Trophoblast cell (in vitro differentiated cells and primary cell): ENCODE results near the gene TCP11L2.

Source experiments
- DNase-seq, 2 donors: peaks; one replicate each; pipeline ENCODE4 v3.0.0-alpha.2; 2016
- H2AFZ ChIP-seq: 2 replicates; pipeline ENCODE4 v1.6.1; 2013; ENCODE audit warnings: low read length, moderate library complexity, mild to moderate bottlenecking; ENCODE audit not compliant: insufficient read depth, poor library complexity
- H2AK5ac ChIP-seq: 2 replicates; pipeline ENCODE4 v1.6.1; 2013; ENCODE audit warnings: mild to moderate bottlenecking, low read length
- H2BK120ac ChIP-seq: 2 replicates; pipeline ENCODE4 v1.6.1; 2013; ENCODE audit warnings: low read length, mild to moderate bottlenecking, moderate library complexity; ENCODE audit not compliant: insufficient read depth, poor library complexity
- H2BK12ac ChIP-seq: 2 replicates; pipeline ENCODE4 v1.6.1; 2013; ENCODE audit warnings: mild to moderate bottlenecking, low read length, moderate library complexity
- H2BK5ac ChIP-seq: 2 replicates; pipeline ENCODE4 v1.6.1; 2013; ENCODE audit warnings: low read length, low read depth, moderate library complexity, mild to moderate bottlenecking; ENCODE audit not compliant: poor library complexity
- H3K14ac ChIP-seq: 2 replicates; pipeline ENCODE4 v1.6.1; 2013; ENCODE audit warnings: mild to moderate bottlenecking, low read length
- H3K18ac ChIP-seq: 2 replicates; pipeline ENCODE4 v1.6.1; 2013; ENCODE audit warnings: mild to moderate bottlenecking, low read length
- H3K23ac ChIP-seq: 2 replicates; pipeline ENCODE4 v1.6.1; 2013; ENCODE audit warnings: low read length
- H3K27ac ChIP-seq: 2 replicates; pipeline ENCODE4 v1.5.1; 2013; ENCODE audit warnings: low read depth, mild to moderate bottlenecking, inconsistent platforms, low read length, moderate library complexity
- H3K27me3 ChIP-seq: 2 replicates; pipeline ENCODE4 v1.6.1; 2013; ENCODE audit warnings: inconsistent platforms, mild to moderate bottlenecking, low read length, moderate library complexity; ENCODE audit not compliant: insufficient read depth
- H3K36me3 ChIP-seq, 2 experiments: 1 replicate in 1 of 2; 2 replicates in 1 of 2; pipeline ENCODE4 v1.6.1; 2013; ENCODE audit warnings: low read length in 2 of 2, mild to moderate bottlenecking in 2 of 2, moderate library complexity in 1 of 2; ENCODE audit not compliant: insufficient read depth in 2 of 2, control insufficient read depth in 1 of 2
- H3K4ac ChIP-seq: 2 replicates; pipeline ENCODE4 v1.6.1; 2013; ENCODE audit warnings: low read depth, mild to moderate bottlenecking, low read length, moderate library complexity
- H3K4me1 ChIP-seq, 2 experiments: 1 replicate in 1 of 2; 2 replicates in 1 of 2; pipeline ENCODE4 v1.6.1; 2013; ENCODE audit warnings: low read length in 2 of 2, mild to moderate bottlenecking in 2 of 2, moderate library complexity in 1 of 2; ENCODE audit not compliant: insufficient read depth in 2 of 2, control insufficient read depth in 1 of 2
- H3K4me2 ChIP-seq: 2 replicates; pipeline ENCODE4 v1.6.1; 2013; ENCODE audit warnings: inconsistent platforms, mild to moderate bottlenecking, low read length, moderate library complexity
- H3K4me3 ChIP-seq: 2 replicates; pipeline ENCODE4 v1.5.1; 2013; ENCODE audit warnings: mild to moderate bottlenecking, low read depth, low read length, inconsistent platforms
- H3K79me1 ChIP-seq: one replicate; pipeline ENCODE4 v1.6.1; 2013; ENCODE audit warnings: low read length
- H3K79me2 ChIP-seq: 2 replicates; pipeline ENCODE4 v1.6.1; 2013; ENCODE audit warnings: low read length, mild to moderate bottlenecking; ENCODE audit not compliant: control insufficient read depth, insufficient read depth, poor library complexity
- H3K9ac ChIP-seq: 2 replicates; pipeline ENCODE4 v1.6.1; 2013; ENCODE audit warnings: mild to moderate bottlenecking, low read length
- H3K9me3 ChIP-seq: 2 replicates; pipeline ENCODE4 v1.6.1; 2013; ENCODE audit warnings: low read depth, mild to moderate bottlenecking, control low read depth, inconsistent platforms, low read length; ENCODE audit not compliant: insufficient read depth
- H4K12ac ChIP-seq: 2 replicates; pipeline ENCODE4 v1.6.1; 2013; ENCODE audit warnings: low read depth, mild to moderate bottlenecking, low read length, moderate library complexity
- H4K8ac ChIP-seq: 2 replicates; pipeline ENCODE4 v1.6.1; 2013; ENCODE audit warnings: low read depth, mild to moderate bottlenecking, low read length, moderate library complexity
- H4K91ac ChIP-seq: one replicate; pipeline ENCODE4 v1.6.1; 2013; ENCODE audit warnings: low read depth, mild to moderate bottlenecking, low read length, moderate library complexity
- WGBS: extraction: QIAGEN DNeasy Blood & Tissue Kit; methylation state at CpG from one replicate; pipeline ENCODE4 v1.1.7; 2013; ENCODE audit warnings: missing lambda C conversion rate; ENCODE audit not compliant: insufficient read length, insufficient coverage; ENCODE audit errors: extremely low coverage; 5-methylcytosine and 5-hydroxymethylcytosine counted together

Gene TCP11L2

GRCh38 chr12:106256524-106256923 lies 46.0 kb upstream of the TCP11L2 start:
- no peak for DNase-seq
- H2AK5ac ChIP-seq = no peak overlapping the region
- H4K91ac ChIP-seq = no peak overlapping the region
- no peak overlapping the region for H4K8ac ChIP-seq
- no peaks in the 10 kb centered on the region for H3K9me3 ChIP-seq
- no peak overlapping the region for H2BK5ac ChIP-seq
- no peak overlapping the region for H4K12ac ChIP-seq
- no peak overlapping the region for H3K23ac ChIP-seq
- no peak overlapping the region for H3K4me2 ChIP-seq
- no peaks in the 10 kb centered on the region for H3K79me2 ChIP-seq
- no peak overlapping the region for H2BK120ac ChIP-seq
- no peaks in the 10 kb centered on the region for H3K36me3 ChIP-seq
- H3K18ac ChIP-seq = no peak overlapping the region
- no peaks in the 10 kb centered on the region for H3K79me1 ChIP-seq
- no peak overlapping the region for H3K4me3 ChIP-seq
- no peaks in the 10 kb centered on the region for H3K27me3 ChIP-seq
- H3K4me1 ChIP-seq = no peaks in the 10 kb centered on the region
- H3K4ac ChIP-seq = no peak overlapping the region
- H2AFZ ChIP-seq = no peak overlapping the region
- H3K27ac ChIP-seq = no peak overlapping the region
- H3K9ac ChIP-seq = no peak overlapping the region
- no peak overlapping the region for H3K14ac ChIP-seq
- H2BK12ac ChIP-seq = no peak overlapping the region

GRCh38 chr12:106258226-106258625 lies 44.3 kb upstream of the TCP11L2 start:
- no peak overlapping the region for H3K4me3 ChIP-seq
- DNase-seq = no peak
- no peak overlapping the region for H4K12ac ChIP-seq
- H4K91ac ChIP-seq = no peak overlapping the region
- no peaks in the 10 kb centered on the region for H3K36me3 ChIP-seq
- H3K27ac ChIP-seq = no peak overlapping the region
- no peak overlapping the region for H3K9ac ChIP-seq
- no peak overlapping the region for H3K4ac ChIP-seq
- WGBS = no CpG with 5 or more reads among the region's 4 CpGs
- H3K4me1 ChIP-seq = no peaks in the 10 kb centered on the region
- H3K79me1 ChIP-seq = no peaks in the 10 kb centered on the region
- no peak overlapping the region for H3K4me2 ChIP-seq
- no peak overlapping the region for H3K18ac ChIP-seq
- H3K27me3 ChIP-seq = no peaks in the 10 kb centered on the region
- H2BK120ac ChIP-seq = no peak overlapping the region
- no peak overlapping the region for H2AK5ac ChIP-seq
- no peak overlapping the region for H3K23ac ChIP-seq
- H3K9me3 ChIP-seq = no peaks in the 10 kb centered on the region
- H2BK12ac ChIP-seq = no peak overlapping the region
- H2BK5ac ChIP-seq = no peak overlapping the region
- H3K79me2 ChIP-seq = no peaks in the 10 kb centered on the region
- no peak overlapping the region for H3K14ac ChIP-seq
- H2AFZ ChIP-seq = no peak overlapping the region
- H4K8ac ChIP-seq = no peak overlapping the region

GRCh38 chr12:106258935-106259334 lies 43.6 kb upstream of the TCP11L2 start:
- Histone ChIP-seq H3K79me1 (no peaks in the 10 kb centered on the region), H2AK5ac (no peak overlapping the region), H3K79me2 (no peaks in the 10 kb centered on the region), H3K27me3 (no peaks in the 10 kb centered on the region), H2BK5ac (no peak overlapping the region), H4K8ac (no peak overlapping the region), H3K9me3 (no peaks in the 10 kb centered on the region), H3K14ac (no peak overlapping the region), H3K4me3 (no peak overlapping the region), H3K36me3 (no peaks in the 10 kb centered on the region), H3K4me2 (no peak overlapping the region), H4K12ac (no peak overlapping the region), H3K4me1 (no peaks in the 10 kb centered on the region), H2BK120ac (no peak overlapping the region), H3K4ac (no peak overlapping the region), H2BK12ac (no peak overlapping the region), H3K27ac (no peak overlapping the region), H3K23ac (no peak overlapping the region), H4K91ac (no peak overlapping the region), H3K9ac (no peak overlapping the region), H3K18ac (no peak overlapping the region), H2AFZ (no peak overlapping the region)
- WGBS = no CpG with 5 or more reads among the region's 1 CpG
- no peak for DNase-seq

GRCh38 chr12:106265116-106265515 lies 37.4 kb upstream of the TCP11L2 start:
- Histone ChIP-seq H3K4me1 (no peaks in the 10 kb centered on the region), H4K8ac (no peak overlapping the region), H3K4ac (no peak overlapping the region), H3K27me3 (no peaks in the 10 kb centered on the region), H2AFZ (no peak overlapping the region), H3K9ac (no peak overlapping the region), H3K79me2 (no peaks in the 10 kb centered on the region), H3K4me3 (no peak overlapping the region), H3K23ac (no peak overlapping the region), H2BK5ac (no peak overlapping the region), H3K18ac (no peak overlapping the region), H3K14ac (no peak overlapping the region), H3K9me3 (no peaks in the 10 kb centered on the region), H3K36me3 (no peaks in the 10 kb centered on the region), H3K4me2 (no peak overlapping the region), H4K91ac (no peak overlapping the region), H2BK120ac (no peak overlapping the region), H2AK5ac (no peak overlapping the region), H4K12ac (no peak overlapping the region), H2BK12ac (no peak overlapping the region), H3K79me1 (no peaks in the 10 kb centered on the region), H3K27ac (no peak overlapping the region)
- DNase-seq = no peak
- no CpG with 5 or more reads among the region's 1 CpG for WGBS
